ENCODE data around the gene KIAA0753. TPM values are rescaled to one million over a fixed set of nuclear protein-coding genes. Genes with fewer than 3 reads are reported as not detected.

Gene KIAA0753
- total and polyA plus RNA-seq, 10 of the 15 experiments (the other 5 are each of a cell fraction or from before 2014, with no cell fraction given), result 2.2 to 15.2 (median 7.7) TPM

- WGBS (ENCODE audit: insufficient coverage, insufficient replicate concordance, low lambda C conversion rate, missing lambda C conversion rate), result 64% methylated on average over 2 of the region's 2 CpGs
- no peaks in the 10 kb centered on the region for H3K9me3 ChIP-seq (replicated peaks; ENCODE audit: control insufficient read depth, insufficient read depth, low read length)
- no peak overlapping the region for H2AFZ ChIP-seq (ENCODE audit: control insufficient read depth, low read depth, low read length)
- no peak for FAIRE-seq
- no peak overlapping the region for H3K27ac ChIP-seq (ENCODE audit: control insufficient read depth, insufficient read depth)
- DNase-seq (ENCODE audit: low read depth, low spot score), result no peak
- no peak for ATAC-seq
- SMC1A ChIA-PET (ENCODE audit: uncharacterized antibody, unreplicated experiment), result interaction anchor here (0.9 kb wide), 1 partner anchor 130 kb away, joined by 3 read pairs; no protein-coding TSS in a partner anchor
- in situ Hi-C loops (cut with MboI) (no loop called here), intact Hi-C loops (cut with micrococcal nuclease; ENCODE audit: unreplicated experiment) (no loop called here)
- POLR2A ChIA-PET, result interaction anchor here (1.0 kb wide), 1 partner anchor 364 kb away, joined by 4 read pairs; no protein-coding TSS in a partner anchor
- CTCF ChIA-PET, result no interaction called here
- H4K20me1 ChIP-seq (ENCODE audit: control insufficient read depth, insufficient read depth), result no peaks in the 10 kb centered on the region; the same call in 1 of the 2 replicates
- H3K4me2 ChIP-seq (ENCODE audit: control insufficient read depth, insufficient read depth), result no peak overlapping the region
- RAD21 ChIA-PET (ENCODE audit: unreplicated experiment), result interaction anchor here (1.0 kb wide), 1 partner anchor 129 kb away, joined by 4 read pairs; no protein-coding TSS in a partner anchor
- H3K4me3 ChIP-seq, result no peak overlapping the region
- no TSS peak for BruUV-seq (replicated peaks)
- peaks cover 0 to 21% of the 10 kb centered on the region in 2 experiments; a peak in 3 of 4 replicates for H3K36me3 ChIP-seq (ENCODE audit: control insufficient read depth in 2 of 2, insufficient read depth in 2 of 2, low read length in 1 of 2)
- no peaks in the 10 kb centered on the region for H3K4me1 ChIP-seq (ENCODE audit: control insufficient read depth, insufficient read depth, low read length)
- H3K79me2 ChIP-seq (ENCODE audit: control insufficient read depth, insufficient read depth, low read length), result no peaks in the 10 kb centered on the region
- H3K27me3 ChIP-seq (replicated peaks in 1 of 2; ENCODE audit: control insufficient read depth in 2 of 2, insufficient read depth in 2 of 2, low read length in 1 of 2), result no peaks in the 10 kb centered on the region
- TF ChIP-seq JUND (IDR thresholded peaks at IDR 0.05; ENCODE audit: low read depth, low read length), result no peak
- no peak for TF ChIP-seq TCF12 (IDR thresholded peaks at IDR 0.05; ENCODE audit: low read depth, low read length)
- no peak for TF ChIP-seq ZBTB11 (CRISPR knock-in tag; IDR thresholded peaks at IDR 0.05)
- no peak for TF ChIP-seq STAT1 (conservative IDR thresholded peaks at IDR 0.05)
- TF ChIP-seq SMAD1 (IDR thresholded peaks at IDR 0.05; ENCODE audit: low read depth, partially characterized antibody), result no peak
- TF ChIP-seq CREB1 (IDR thresholded peaks at IDR 0.05; ENCODE audit: low read depth), result no peak
- TF ChIP-seq DPF2 (IDR thresholded peaks at IDR 0.05), result no peak
- no peak for TF ChIP-seq EGR1 (IDR thresholded peaks at IDR 0.05; ENCODE audit: borderline replicate concordance in 1 of 2, low read depth in 2 of 2, low read length in 2 of 2)
- TF ChIP-seq RFX5 (IDR thresholded peaks at IDR 0.05; ENCODE audit: low read depth, low read length), result no peak
- no peak for TF ChIP-seq POLR2AphosphoS5 (IDR thresholded peaks at IDR 0.05; ENCODE audit: low read length)
- TF ChIP-seq HDAC6 (IDR thresholded peaks at IDR 0.05; ENCODE audit: unreplicated experiment), result no peak
- no peak for TF ChIP-seq SMC3 (IDR thresholded peaks at IDR 0.05; ENCODE audit: borderline replicate concordance, low read length)
- TF ChIP-seq YY1 (IDR thresholded peaks at IDR 0.05; ENCODE audit: low read depth, low read length), result no peak
- TF ChIP-seq LARP7 (IDR thresholded peaks at IDR 0.05), result no peak
- no peak for TF ChIP-seq MEF2A (IDR thresholded peaks at IDR 0.05; ENCODE audit: insufficient read depth, low read depth, low read length)
- TF ChIP-seq ZBTB4 (CRISPR knock-in tag; IDR thresholded peaks at IDR 0.05), result no peak
- TF ChIP-seq EZH2 (IDR thresholded peaks at IDR 0.05; ENCODE audit: borderline replicate concordance, control insufficient read depth, low read depth, low read length), result no peak
- TF ChIP-seq E2F4 (IDR thresholded peaks at IDR 0.05; ENCODE audit: low read depth, low read length), result no peak
- no peak for TF ChIP-seq POU2F2 (IDR thresholded peaks at IDR 0.05; ENCODE audit: borderline replicate concordance, low read depth, low read length)
- H3K9ac ChIP-seq (ENCODE audit: control insufficient read depth, insufficient read depth, low read length), result no peak overlapping the region
These were observed 38.4 kb downstream of the KIAA0753 start for GRCh38 chr17:6602141-6602540.
